Measurements from ENCODE around the gene SGCG.
"Not testable (repeated sequence)": the region's sequence is repeated elsewhere in the genome, so short reads cannot be mapped to it uniquely, and the experiment has no call there.

Gene SGCG

GRCh38 chr13:23180711-23181110, at the start of gene SGCG:
Gene SGCG, plus strand, starts transcription at chr13:23180979. Its CDS starts 22,716 bp downstream, at chr13:23203695.
- DNase-seq: no peak

- no peak for DNase-seq
Measured at GRCh38 chr13:23134542-23134941, 46.2 kb upstream of the SGCG start.

- no peak for DNase-seq
Measured at GRCh38 chr13:23140492-23140891, 40.3 kb upstream of the SGCG start.

- no peak for DNase-seq
Measured at GRCh38 chr13:23141964-23142363, 38.8 kb upstream of the SGCG start.

GRCh38 chr13:23142607-23143006, 38.2 kb upstream of the SGCG start:
- not testable (repeated sequence) for DNase-seq

- no peak for DNase-seq
Measured at GRCh38 chr13:23144431-23144830, 36.3 kb upstream of the SGCG start.

- DNase-seq: no peak
Measured at GRCh38 chr13:23146006-23146405, 34.8 kb upstream of the SGCG start.

GRCh38 chr13:23146811-23147625, 33.8 kb upstream of the SGCG start:
- no peak for DNase-seq

GRCh38 chr13:23147827-23148226, 33.0 kb upstream of the SGCG start:
- no peak for DNase-seq

- DNase-seq: no peak
Measured at GRCh38 chr13:23157781-23158180, 23.0 kb upstream of the SGCG start.

- DNase-seq: no peak
Measured at GRCh38 chr13:23159205-23159759, 21.5 kb upstream of the SGCG start.

- DNase-seq: no peak
Measured at GRCh38 chr13:23159760-23160637, 20.8 kb upstream of the SGCG start.

- no peak for DNase-seq
Measured at GRCh38 chr13:23160638-23161480, 19.9 kb upstream of the SGCG start.

GRCh38 chr13:23161481-23161825, 19.3 kb upstream of the SGCG start:
- no peak for DNase-seq

- DNase-seq: no peak
Measured at GRCh38 chr13:23175920-23176319, 4.9 kb upstream of the SGCG start.

GRCh38 chr13:23182142-23182541, 1.4 kb downstream of the SGCG start:
- DNase-seq: no peak

GRCh38 chr13:23183292-23183691, 2.5 kb downstream of the SGCG start:
- DNase-seq: no peak

- DNase-seq: no peak
Measured at GRCh38 chr13:23185542-23185941, 4.8 kb downstream of the SGCG start.

- no peak for DNase-seq
Measured at GRCh38 chr13:23201870-23202269, 21.1 kb downstream of the SGCG start.

- no peak for DNase-seq
Measured at GRCh38 chr13:23202383-23202782, 21.6 kb downstream of the SGCG start.

GRCh38 chr13:23203516-23203915, 22.7 kb downstream of the SGCG start:
- DNase-seq: no peak

- DNase-seq: no peak
Measured at GRCh38 chr13:23205807-23206206, 25.0 kb downstream of the SGCG start.

- no peak for DNase-seq
Measured at GRCh38 chr13:23212671-23213070, 31.9 kb downstream of the SGCG start.

Measured in CD4-positive, alpha-beta T cell treated with Interleukin-10 for 1 hour (primary cell).